T-cell (primary cell): ENCODE data around the gene GABBR2. TPM values are rescaled to one million over a fixed set of nuclear protein-coding genes. Genes with fewer than 3 reads are reported as not detected.
A peak's percentile ranks its signal among the peaks of the same experiment; 100 is the strongest.

Experiments used
- ATAC-seq, 4 experiments: fragments of 200-7000 bp in 3 of 4; fragments of 150-1000 bp in 1 of 4; cut with Tn5 transposase; replicated peaks in 1 of 4; 1 replicate in 3 of 4; 2 replicates in 1 of 4; pipeline ENCODE4 v1.10.0; 2021; ENCODE audit warnings: moderate library complexity in 3 of 4, mild to moderate bottlenecking in 2 of 4, moderate number of reproducible peaks in 1 of 4
- CTCF ChIA-PET, 2 donors: fragments of 300-600 bp; sonication (Branson Sonifier 250); formaldehyde crosslinking; loops; one replicate each; lab custom pipeline; 2022; ENCODE audit warnings: antibody characterized with exemption in 2 of 2; lab: Charles Lee
- POLR2A ChIA-PET, 2 donors: fragments of 300-600 bp; sonication (Branson Sonifier 250); formaldehyde crosslinking; loops; one replicate each; lab custom pipeline; 2022; ENCODE audit warnings: antibody characterized with exemption in 2 of 2; lab: Charles Lee
- DNase-seq, 35 experiments: peaks; one replicate each; pipeline versions ENCODE4 v3.0.0 to v3.0.0-alpha.2; 2013 to 2023
- H3K27ac ChIP-seq: one replicate; pipeline ENCODE4 v1.5.1; 2013; ENCODE audit warnings: low read length
- H3K27me3 ChIP-seq, 2 experiments: replicated peaks in 1 of 2; 1 replicate in 1 of 2; 2 replicates in 1 of 2; pipeline versions ENCODE4 v1.6.1 to v1.7.0; 2013; ENCODE audit warnings: low read length in 1 of 2, mixed read lengths in 1 of 2; ENCODE audit not compliant: control insufficient read depth in 2 of 2, insufficient read depth in 2 of 2; ENCODE audit errors: extremely low read depth in 1 of 2
- H3K36me3 ChIP-seq, 2 donors: 1 replicate in 1 of 2; 2 replicates in 1 of 2; pipeline versions ENCODE4 v1.6.1 to v1.7.0; 2013; ENCODE audit warnings: low read length in 1 of 2; ENCODE audit not compliant: control insufficient read depth in 2 of 2, insufficient read depth in 1 of 2; ENCODE audit errors: extremely low read depth in 1 of 2
- H3K4me1 ChIP-seq, 2 experiments: 1 replicate in 1 of 2; 2 replicates in 1 of 2; pipeline versions ENCODE4 v1.6.1 to v1.7.0; 2013; ENCODE audit warnings: low read length in 2 of 2, mixed read lengths in 1 of 2; ENCODE audit not compliant: insufficient read depth in 2 of 2, control insufficient read depth in 1 of 2; ENCODE audit errors: extremely low read depth in 1 of 2
- H3K4me3 ChIP-seq, 2 donors: 1 replicate in 1 of 2; 2 replicates in 1 of 2; pipeline versions ENCODE4 v1.5.1 to v1.7.0; 2013; ENCODE audit warnings: mild to moderate bottlenecking in 2 of 2, low read length in 1 of 2, moderate library complexity in 1 of 2; ENCODE audit not compliant: control insufficient read depth in 1 of 2; ENCODE audit errors: extremely low read depth in 1 of 2
- H3K9me3 ChIP-seq: 2 replicates; pipeline ENCODE4 v1.7.0; 2013
- H3K27ac Mint-ChIP-seq, 2 donors: one replicate each; pipeline ENCODE4 v1.8.0; 2020 to 2021; ENCODE audit warnings: mild to moderate bottlenecking in 2 of 2, mixed read lengths in 2 of 2
- H3K27me3 Mint-ChIP-seq, 2 donors: one replicate each; pipeline ENCODE4 v1.8.0; 2021 to 2022; ENCODE audit warnings: mixed read lengths in 2 of 2
- H3K36me3 Mint-ChIP-seq: one replicate; pipeline ENCODE4 v1.8.0; 2021; ENCODE audit warnings: mixed read lengths
- H3K4me1 Mint-ChIP-seq, 3 donors: one replicate each; pipeline ENCODE4 v1.8.0; 2020 to 2022; ENCODE audit warnings: mixed read lengths in 3 of 3, mild to moderate bottlenecking in 1 of 3
- H3K4me3 Mint-ChIP-seq, 3 donors: one replicate each; pipeline ENCODE4 v1.8.0; 2020 to 2022; ENCODE audit warnings: mild to moderate bottlenecking in 3 of 3, mixed read lengths in 3 of 3, moderate library complexity in 3 of 3
- H3K9me3 Mint-ChIP-seq, 3 donors: one replicate each; pipeline ENCODE4 v1.8.0; 2020 to 2022; ENCODE audit warnings: mixed read lengths in 3 of 3
- WGBS: methylation state at CpG from one replicate; pipeline ENCODE4 v1.1.5; 2013; ENCODE audit warnings: missing lambda C conversion rate; ENCODE audit not compliant: insufficient coverage; 5-methylcytosine and 5-hydroxymethylcytosine counted together
- total RNA-seq, 35 experiments: library from RNA in 6 of 35; stranded (reverse) in 6 of 35; fragments of 120-200 nt in 1 of 35; gene quantifications; one replicate each; pipeline versions ENCODE4 v1.2.1 to v1.2.4 and lab custom pipeline; 2013 to 2026

Gene GABBR2
- total RNA-seq, 5 donors from 2014 or later (not counting 1 experiment from before 2014, with no cell fraction given): 0.03 TPM; not detected in 4

DNA sequence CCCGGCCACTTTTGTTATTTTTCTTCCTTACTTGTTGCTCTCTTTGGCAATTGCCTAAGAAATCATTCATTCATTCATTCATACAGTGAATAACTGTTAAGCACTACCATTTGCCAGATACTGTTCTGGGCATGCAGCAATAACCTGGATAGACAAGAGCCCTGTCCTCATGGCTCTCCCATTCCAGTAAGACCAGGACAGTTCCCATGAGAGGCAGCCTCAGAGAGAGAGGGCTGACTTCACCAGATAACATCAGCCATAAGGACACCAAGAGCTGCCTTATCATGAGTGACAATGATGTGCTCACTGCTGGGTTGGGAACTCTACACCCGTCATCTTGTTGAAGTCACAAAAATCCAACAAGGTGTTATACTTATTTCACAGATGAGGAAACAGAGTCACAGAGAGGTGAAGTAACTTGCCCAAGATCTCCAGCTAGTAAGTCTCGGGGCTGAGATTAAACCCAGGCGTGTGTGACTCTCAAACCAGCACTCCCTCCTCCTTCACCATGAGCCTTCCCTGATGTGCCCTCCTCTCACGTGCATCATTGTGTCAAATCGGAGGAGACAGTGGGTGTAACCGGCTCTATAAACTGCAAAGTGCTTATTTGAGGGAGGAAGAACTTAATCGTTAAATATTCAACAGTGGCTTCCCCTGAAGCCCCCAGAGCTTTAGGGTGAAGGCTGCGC is 392.1 kb downstream of the GABBR2 start:
- Mint-ChIP-seq H3K9me3 (no peaks in the 10 kb centered on the region), H3K4me1 (peaks cover 0 to 4% (median 0%) of the 10 kb centered on the region in 3 donors), H3K27me3 (peaks cover 4 to 6% of the 10 kb centered on the region in 2 donors), H3K36me3 (no peaks in the 10 kb centered on the region), H3K4me3 (no peak overlapping the region), H3K27ac (no peak overlapping the region)
- Histone ChIP-seq H3K27me3 (peaks cover 0 to 16% of the 10 kb centered on the region in 2 experiments), H3K9me3 (no peaks in the 10 kb centered on the region), H3K27ac (no peak overlapping the region), H3K36me3 (no peaks in the 10 kb centered on the region), H3K4me3 (no peak overlapping the region), H3K4me1 (peaks cover 0 to 5% of the 10 kb centered on the region in 2 experiments)
- CTCF ChIA-PET: no interaction called here
- DNase-seq (no peak), ATAC-seq (no peak)
- 94% methylated on average over 5 of the region's 9 CpGs for WGBS
- POLR2A ChIA-PET: no interaction called here

DNA sequence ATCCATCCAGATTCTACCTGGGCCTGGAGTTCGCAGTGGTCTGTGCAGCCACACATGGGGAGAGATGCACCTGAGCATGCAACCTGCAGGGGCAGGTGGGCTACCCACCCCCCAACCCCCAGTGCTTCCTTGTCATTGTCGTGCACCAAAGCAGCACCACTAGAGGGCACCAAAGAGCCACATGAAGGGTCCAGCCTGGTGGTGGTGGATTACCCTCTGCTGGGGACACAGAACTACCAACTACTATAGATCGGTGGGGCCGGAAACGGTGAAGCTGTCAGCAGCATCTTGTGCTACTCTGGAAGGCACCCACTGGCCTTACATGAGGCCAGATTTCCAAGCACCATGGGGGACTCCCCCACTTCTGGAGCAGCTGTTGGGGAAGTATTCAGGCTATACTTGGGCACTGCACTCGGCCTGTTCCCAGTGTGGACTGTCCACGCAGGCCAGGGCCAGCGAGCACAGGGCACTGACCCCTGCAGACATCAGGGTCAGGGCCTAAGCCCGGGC is 393.1 kb downstream of the GABBR2 start:
- H3K27ac ChIP-seq: no peak overlapping the region
- ATAC-seq: peak; percentile 83 to 88 (median 85)
- ChIA-PET CTCF (interaction anchor here (0.6 to 0.9 kb wide), 3 partner anchors 129 to 890 kb away, joined by 4 to 5 read pairs (median 5); no protein-coding TSS in a partner anchor), POLR2A (no interaction called here)
- no peaks in the 10 kb centered on the region for H3K36me3 ChIP-seq
- H3K9me3 ChIP-seq: no peaks in the 10 kb centered on the region
- peak; percentile 47 to 84 (median 68) for DNase-seq
- Mint-ChIP-seq H3K27me3 (peaks cover 4 to 6% of the 10 kb centered on the region in 2 donors), H3K36me3 (no peaks in the 10 kb centered on the region), H3K9me3 (no peaks in the 10 kb centered on the region), H3K27ac (no peak overlapping the region), H3K4me1 (peaks cover 0 to 4% (median 0%) of the 10 kb centered on the region in 3 donors), H3K4me3 (no peak overlapping the region)
- peaks cover 0 to 5% of the 10 kb centered on the region in 2 experiments for H3K4me1 ChIP-seq
- H3K4me3 ChIP-seq: no peak overlapping the region
- WGBS: 39% methylated on average over 8 of the region's 9 CpGs
- peaks cover 0 to 16% of the 10 kb centered on the region in 2 experiments for H3K27me3 ChIP-seq

DNA sequence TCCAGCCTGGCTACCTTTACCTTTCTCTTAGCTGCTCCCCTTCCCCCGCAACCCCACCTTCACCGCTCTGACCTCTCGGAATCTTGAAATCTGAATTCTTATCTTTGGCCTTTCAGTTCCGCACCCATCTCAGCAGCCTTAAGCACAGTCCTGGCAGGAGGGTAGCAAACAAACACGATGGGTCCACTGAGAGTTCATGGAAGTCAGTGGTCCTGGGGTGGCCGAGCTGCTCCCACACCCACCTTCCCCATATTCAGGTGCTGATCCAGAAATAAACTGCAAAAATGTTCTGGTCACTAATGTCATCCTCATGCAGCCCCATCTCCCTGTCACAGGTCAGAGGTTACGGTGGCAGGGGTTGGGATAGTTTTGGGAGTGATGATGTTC is 393.7 kb downstream of the GABBR2 start:
- Mint-ChIP-seq H3K4me1 (peaks cover 0 to 4% (median 0%) of the 10 kb centered on the region in 3 donors), H3K36me3 (no peaks in the 10 kb centered on the region), H3K27me3 (peaks cover 4 to 6% of the 10 kb centered on the region in 2 donors), H3K9me3 (no peaks in the 10 kb centered on the region), H3K27ac (no peak overlapping the region), H3K4me3 (no peak overlapping the region)
- Histone ChIP-seq H3K27ac (no peak overlapping the region), H3K4me1 (peaks cover 0 to 5% of the 10 kb centered on the region in 2 experiments), H3K27me3 (peaks cover 0 to 16% of the 10 kb centered on the region in 2 experiments), H3K36me3 (no peaks in the 10 kb centered on the region), H3K4me3 (no peak overlapping the region), H3K9me3 (no peaks in the 10 kb centered on the region)
- ATAC-seq (no peak), DNase-seq (no peak)
- CTCF ChIA-PET: interaction anchor here in 1 of 2 donors (0.9 kb wide), 1 partner anchor 461 kb away, joined by 4 read pairs; no protein-coding TSS in a partner anchor
- 82% methylated on average over 5 of the region's 7 CpGs for WGBS
- POLR2A ChIA-PET: no interaction called here

DNA sequence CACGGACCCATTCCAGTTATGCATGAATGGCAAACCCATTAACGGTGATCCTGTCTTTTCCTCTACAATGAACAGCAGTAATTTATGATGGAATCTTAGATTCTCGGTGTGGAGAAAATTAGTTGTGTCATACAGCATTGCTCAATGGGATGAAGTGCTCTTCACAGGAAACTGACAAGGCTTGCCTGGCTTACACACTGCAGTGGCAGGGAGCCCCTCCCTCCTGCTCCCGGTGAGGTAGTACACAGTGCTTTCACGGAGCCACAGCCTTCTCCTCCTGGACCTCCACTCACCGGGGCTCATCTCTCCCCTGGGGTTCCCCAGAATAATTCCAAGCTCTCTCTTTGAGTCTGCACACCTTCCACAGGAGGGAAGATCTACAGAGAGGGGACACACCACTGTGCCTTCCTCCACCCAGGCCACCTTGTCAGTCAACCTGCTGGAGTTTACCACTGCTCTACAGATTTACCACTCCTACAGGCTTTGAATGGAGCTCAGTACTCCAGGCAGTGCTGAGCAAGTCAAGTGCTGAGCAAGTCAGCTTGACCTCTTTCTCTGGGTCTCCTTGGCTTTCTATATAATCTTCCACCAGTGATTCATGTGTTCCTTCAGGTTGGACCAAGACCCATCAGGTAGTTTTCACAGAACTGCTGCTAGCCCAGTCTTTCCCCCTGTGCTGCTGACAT is 394.2 kb downstream of the GABBR2 start:
- 56% methylated on average over 3 of the region's 6 CpGs for WGBS
- Mint-ChIP-seq H3K36me3 (no peaks in the 10 kb centered on the region), H3K27me3 (peaks cover 4 to 6% of the 10 kb centered on the region in 2 donors), H3K9me3 (no peaks in the 10 kb centered on the region), H3K27ac (no peak overlapping the region), H3K4me3 (no peak overlapping the region), H3K4me1 (peaks cover 0 to 4% (median 0%) of the 10 kb centered on the region in 3 donors)
- no peaks in the 10 kb centered on the region for H3K36me3 ChIP-seq
- ChIA-PET POLR2A (no interaction called here), CTCF (interaction anchor here in 1 of 2 donors (0.9 kb wide), 1 partner anchor 461 kb away, joined by 4 read pairs; no protein-coding TSS in a partner anchor)
- no peak for ATAC-seq
- H3K4me3 ChIP-seq: no peak overlapping the region
- no peak for DNase-seq
- peaks cover 0 to 5% of the 10 kb centered on the region in 2 experiments for H3K4me1 ChIP-seq
- H3K27ac ChIP-seq: no peak overlapping the region
- no peaks in the 10 kb centered on the region for H3K9me3 ChIP-seq
- H3K27me3 ChIP-seq: peaks cover 0 to 16% of the 10 kb centered on the region in 2 experiments

DNA sequence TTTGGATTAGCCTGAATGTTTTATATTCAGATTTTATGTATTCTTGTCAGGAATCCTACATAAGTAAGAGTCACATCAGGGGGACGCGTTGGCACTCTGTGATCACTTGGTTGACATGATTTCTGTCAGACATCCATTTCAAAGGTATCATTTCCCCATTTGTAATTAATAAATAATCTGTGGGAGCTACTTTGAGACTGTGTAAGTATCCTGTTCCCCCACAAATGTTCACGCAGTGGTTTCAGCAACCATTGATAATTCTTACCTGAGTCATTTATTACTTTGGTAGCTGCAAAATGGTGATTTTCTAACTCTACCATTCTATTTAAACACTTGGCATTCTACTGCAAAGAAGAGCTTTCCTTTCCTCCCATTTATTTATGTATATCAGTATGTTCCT is 396.4 kb downstream of the GABBR2 start:
- Mint-ChIP-seq H3K9me3 (no peaks in the 10 kb centered on the region), H3K4me3 (no peak overlapping the region), H3K36me3 (no peaks in the 10 kb centered on the region), H3K27ac (no peak overlapping the region), H3K4me1 (peaks cover 0 to 4% (median 0%) of the 10 kb centered on the region in 3 donors), H3K27me3 (peaks cover 4 to 6% of the 10 kb centered on the region in 2 donors)
- H3K36me3 ChIP-seq: no peaks in the 10 kb centered on the region
- no peak overlapping the region for H3K27ac ChIP-seq
- ChIA-PET POLR2A (no interaction called here), CTCF (interaction anchor here in 1 of 2 donors (0.6 to 0.9 kb wide), 2 partner anchors 19 to 1340 kb away, joined by 3 read pairs; no protein-coding TSS in a partner anchor)
- H3K9me3 ChIP-seq: no peaks in the 10 kb centered on the region
- no CpG with 5 or more reads among the region's 3 CpGs for WGBS
- peaks cover 0 to 20% of the 10 kb centered on the region in 2 experiments for H3K27me3 ChIP-seq
- peaks cover 0 to 5% of the 10 kb centered on the region in 2 experiments for H3K4me1 ChIP-seq
- ATAC-seq (no peak), DNase-seq (no peak)
- no peak overlapping the region for H3K4me3 ChIP-seq

DNA sequence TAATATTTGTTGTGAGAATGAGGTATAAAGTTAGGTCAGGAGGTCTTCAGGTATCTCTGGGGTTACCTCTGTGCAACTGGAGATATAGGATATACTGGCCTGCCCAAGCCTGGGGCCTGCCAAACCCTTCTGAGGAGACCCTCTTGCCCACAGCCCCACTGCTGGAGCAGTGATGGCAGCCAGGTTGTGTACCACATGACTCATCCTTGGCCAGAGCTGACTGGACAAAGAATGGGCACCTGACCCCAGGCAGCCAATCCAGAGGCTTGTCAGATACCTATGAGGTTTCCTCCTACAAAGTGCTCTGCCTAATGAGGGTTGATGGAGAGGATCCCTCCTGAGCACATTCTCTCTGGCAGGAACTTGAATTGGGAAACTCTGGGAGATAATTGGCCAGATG is 397.2 kb downstream of the GABBR2 start:
- POLR2A ChIA-PET: no interaction called here

More for the DNA sequence above, 397.2 kb downstream of the GABBR2 start:
- Mint-ChIP-seq H3K9me3 (no peaks in the 10 kb centered on the region), H3K4me1 (peaks cover 0 to 4% (median 0%) of the 10 kb centered on the region in 3 donors), H3K36me3 (no peaks in the 10 kb centered on the region), H3K27me3 (peaks cover 4 to 6% of the 10 kb centered on the region in 2 donors), H3K27ac (no peak overlapping the region), H3K4me3 (no peak overlapping the region)
- CTCF ChIA-PET: no interaction called here
- H3K36me3 ChIP-seq: no peaks in the 10 kb centered on the region
- H3K4me1 ChIP-seq: peaks cover 0 to 5% of the 10 kb centered on the region in 2 experiments
- no peak for DNase-seq
- ATAC-seq: no peak
- H3K9me3 ChIP-seq: no peaks in the 10 kb centered on the region
- no peak overlapping the region for H3K27ac ChIP-seq
- no peak overlapping the region for H3K4me3 ChIP-seq
- H3K27me3 ChIP-seq: peaks cover 0 to 23% of the 10 kb centered on the region in 2 experiments
